IPS-15b (cell line): Measurements from ENCODE around the gene SFT2D1.

Experiments
- H3K27me3 ChIP-seq: one replicate; pipeline ENCODE4 v1.6.1; 2013; ENCODE audit warnings: low read length; ENCODE audit not compliant: control insufficient read depth, insufficient read depth
- H3K36me3 ChIP-seq: one replicate; pipeline ENCODE4 v1.6.1; 2013; ENCODE audit warnings: low read length; ENCODE audit not compliant: control insufficient read depth, insufficient read depth
- H3K4me1 ChIP-seq: one replicate; pipeline ENCODE4 v1.6.1; 2013; ENCODE audit warnings: mild to moderate bottlenecking, low read length; ENCODE audit not compliant: control insufficient read depth, insufficient read depth
- H3K4me3 ChIP-seq: one replicate; pipeline ENCODE4 v1.5.1; 2013; ENCODE audit warnings: low read depth, low read length
- H3K9ac ChIP-seq: one replicate; pipeline ENCODE4 v1.6.1; 2013; ENCODE audit warnings: low read depth, mild to moderate bottlenecking, low read length
- H3K9me3 ChIP-seq: one replicate; pipeline ENCODE4 v1.6.1; 2013; ENCODE audit warnings: mild to moderate bottlenecking, low read length; ENCODE audit not compliant: control insufficient read depth, insufficient read depth

SFT2D1 gene

GRCh38 chr6:166325383-166326042 is 16.8 kb downstream of the SFT2D1 start:
- no peak overlapping the region for H3K9ac ChIP-seq
- H3K27me3 ChIP-seq = no peaks in the 10 kb centered on the region
- no peak overlapping the region for H3K4me3 ChIP-seq
- H3K4me1 ChIP-seq = peaks cover 3% of the 10 kb centered on the region
- peaks cover 15% of the 10 kb centered on the region for H3K36me3 ChIP-seq
- no peaks in the 10 kb centered on the region for H3K9me3 ChIP-seq

- H3K36me3 ChIP-seq = peaks cover 20% of the 10 kb centered on the region
These were observed 18.9 kb downstream of the SFT2D1 start for GRCh38 chr6:166323395-166323794.

GRCh38 chr6:166318649-166319600 is 23.4 kb downstream of the SFT2D1 start:
- no peaks in the 10 kb centered on the region for H3K27me3 ChIP-seq

More at GRCh38 chr6:166323395-166323794, 18.9 kb downstream of the SFT2D1 start:
- Histone ChIP-seq H3K9me3 (no peaks in the 10 kb centered on the region), H3K4me3 (no peak overlapping the region), H3K27me3 (no peaks in the 10 kb centered on the region), H3K4me1 (peaks cover 3% of the 10 kb centered on the region), H3K9ac (no peak overlapping the region)

GRCh38 chr6:166318227-166318626 is 24.1 kb downstream of the SFT2D1 start:
- H3K36me3 ChIP-seq = peaks cover 12% of the 10 kb centered on the region
- no peaks in the 10 kb centered on the region for H3K27me3 ChIP-seq
- no peaks in the 10 kb centered on the region for H3K4me1 ChIP-seq
- no peak overlapping the region for H3K4me3 ChIP-seq
- no peaks in the 10 kb centered on the region for H3K9me3 ChIP-seq
- no peak overlapping the region for H3K9ac ChIP-seq

More at GRCh38 chr6:166318649-166319600, 23.4 kb downstream of the SFT2D1 start:
- Histone ChIP-seq H3K9ac (no peak overlapping the region), H3K36me3 (peaks cover 12% of the 10 kb centered on the region), H3K9me3 (no peaks in the 10 kb centered on the region), H3K4me3 (no peak overlapping the region), H3K4me1 (no peaks in the 10 kb centered on the region)

- Histone ChIP-seq H3K9ac (no peak overlapping the region), H3K4me1 (no peaks in the 10 kb centered on the region), H3K4me3 (no peak overlapping the region)
These were observed 24.8 kb downstream of the SFT2D1 start for GRCh38 chr6:166317261-166318212.

GRCh38 chr6:166315436-166315835 is 26.9 kb downstream of the SFT2D1 start:
- Histone ChIP-seq H3K4me3 (no peak overlapping the region), H3K36me3 (peaks cover 9% of the 10 kb centered on the region), H3K9ac (no peak overlapping the region), H3K9me3 (no peaks in the 10 kb centered on the region), H3K4me1 (no peaks in the 10 kb centered on the region), H3K27me3 (peaks cover 3% of the 10 kb centered on the region)

More at GRCh38 chr6:166317261-166318212, 24.8 kb downstream of the SFT2D1 start:
- Histone ChIP-seq H3K27me3 (no peaks in the 10 kb centered on the region), H3K36me3 (peaks cover 12% of the 10 kb centered on the region), H3K9me3 (no peaks in the 10 kb centered on the region)

GRCh38 chr6:166314454-166314853 is 27.9 kb downstream of the SFT2D1 start:
- Histone ChIP-seq H3K9ac (no peak overlapping the region), H3K27me3 (peaks cover 13% of the 10 kb centered on the region), H3K36me3 (peaks cover 9% of the 10 kb centered on the region), H3K4me3 (no peak overlapping the region), H3K9me3 (no peaks in the 10 kb centered on the region), H3K4me1 (no peaks in the 10 kb centered on the region)

- Histone ChIP-seq H3K4me1 (peaks cover 6% of the 10 kb centered on the region), H3K9ac (no peak overlapping the region), H3K27me3 (peaks cover 23% of the 10 kb centered on the region), H3K4me3 (no peak overlapping the region), H3K9me3 (no peaks in the 10 kb centered on the region), H3K36me3 (peaks cover under 1% of the 10 kb centered on the region)
These were observed 28.9 kb downstream of the SFT2D1 start for GRCh38 chr6:166313255-166314070.

GRCh38 chr6:166312832-166313231 is 29.5 kb downstream of the SFT2D1 start:
- Histone ChIP-seq H3K36me3 (no peaks in the 10 kb centered on the region), H3K9ac (no peak overlapping the region), H3K9me3 (no peaks in the 10 kb centered on the region), H3K4me3 (no peak overlapping the region), H3K27me3 (peaks cover 27% of the 10 kb centered on the region), H3K4me1 (peaks cover 6% of the 10 kb centered on the region)

GRCh38 chr6:166310634-166311033 is 31.7 kb downstream of the SFT2D1 start:
- H3K9me3 ChIP-seq = no peaks in the 10 kb centered on the region
- H3K9ac ChIP-seq = no peak overlapping the region
- H3K36me3 ChIP-seq = no peaks in the 10 kb centered on the region
- peaks cover 42% of the 10 kb centered on the region for H3K27me3 ChIP-seq
- no peak overlapping the region for H3K4me3 ChIP-seq
- peaks cover 6% of the 10 kb centered on the region for H3K4me1 ChIP-seq
